Stimulated activated CD8-positive, alpha-beta memory T cell treated with anti-CD3 and anti-CD28 coated beads, Interleukin-15, amount 100 ng/mL, for 24 hours (primary cell): Measurements from ENCODE around the gene FPR2.
"Not testable (repeated sequence)": the region's sequence is repeated elsewhere in the genome, so short reads cannot be mapped to it uniquely, and the experiment has no call there.

Experiments used
- DNase-seq: peaks from one replicate; pipeline ENCODE4 v3.0.0-alpha.2; 2020; ENCODE audit warnings: low read depth

FPR2 gene

DNA sequence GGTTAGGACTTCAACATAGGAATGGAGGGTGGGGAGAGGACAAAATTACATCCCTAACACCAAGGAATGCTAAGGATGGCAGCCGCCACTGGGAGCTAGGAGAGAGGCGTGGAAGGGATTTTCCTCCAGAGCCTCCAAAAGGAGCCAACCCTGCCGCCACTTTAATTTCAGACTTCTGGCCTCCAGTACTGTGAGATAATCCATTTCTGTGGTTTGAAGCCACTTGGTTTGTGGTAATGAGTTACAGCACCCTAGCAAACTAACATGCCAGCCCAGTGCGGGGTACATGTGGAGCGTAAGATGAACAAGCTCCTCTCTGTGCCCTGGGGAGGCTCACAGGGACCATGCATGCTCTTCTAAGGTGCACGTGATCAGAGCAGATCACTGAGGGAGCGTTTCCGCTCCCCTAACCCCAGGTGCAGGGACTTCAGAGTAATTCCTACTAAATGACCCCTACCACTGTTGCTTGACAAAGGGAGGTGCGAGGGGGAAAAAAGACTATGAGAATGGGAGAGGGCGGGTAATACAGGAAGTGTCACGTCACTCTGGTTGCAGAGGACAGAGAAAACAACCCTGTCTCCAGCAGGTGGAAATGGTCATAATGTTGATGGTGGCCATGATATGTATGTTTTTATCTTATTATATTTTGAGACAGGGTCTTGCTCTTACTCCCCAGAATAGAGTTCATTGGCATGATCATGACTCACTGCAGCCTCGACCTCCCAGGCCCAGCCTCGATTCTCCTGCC lies 21.3 kb upstream of the FPR2 start:
- no peak for DNase-seq

DNA sequence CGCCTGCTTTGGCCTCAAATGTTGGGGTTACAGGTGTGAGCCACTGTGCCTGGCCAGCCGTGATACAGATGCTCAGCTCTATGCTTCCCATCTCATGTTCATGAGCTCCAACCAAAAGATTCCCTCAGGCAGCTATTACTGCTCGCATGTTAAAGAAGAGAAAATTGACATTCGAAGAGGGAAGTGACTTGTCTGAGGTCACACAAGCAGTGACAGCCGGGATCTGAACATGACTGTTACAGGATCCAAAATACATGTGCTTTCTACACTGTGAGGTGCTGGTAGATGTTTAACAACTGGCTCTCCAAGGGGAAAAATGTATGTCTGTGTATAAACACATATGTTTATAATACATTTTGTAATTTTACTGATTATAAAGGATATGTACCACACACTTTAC lies 20.6 kb upstream of the FPR2 start:
- no peak for DNase-seq

DNA sequence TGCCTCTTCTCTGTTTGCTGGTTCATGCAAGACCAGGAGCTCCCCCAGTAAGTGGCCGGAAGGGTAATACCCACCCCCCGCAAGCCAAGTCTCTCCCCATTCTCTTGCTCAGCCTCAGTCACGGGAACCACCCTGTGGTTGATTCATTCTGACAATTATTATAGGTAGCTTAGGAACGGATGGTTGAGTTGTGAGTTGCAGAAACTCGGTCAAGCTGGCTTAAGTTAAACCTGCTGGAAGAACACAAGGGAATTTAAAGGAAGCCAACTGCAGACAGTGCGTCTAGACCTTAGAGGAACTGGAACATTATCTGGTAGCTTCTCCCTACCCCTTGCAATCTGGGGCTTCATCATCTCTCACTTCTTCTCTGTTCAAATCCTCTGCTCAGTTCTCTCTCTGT lies 18.2 kb upstream of the FPR2 start:
- DNase-seq: no peak

DNA sequence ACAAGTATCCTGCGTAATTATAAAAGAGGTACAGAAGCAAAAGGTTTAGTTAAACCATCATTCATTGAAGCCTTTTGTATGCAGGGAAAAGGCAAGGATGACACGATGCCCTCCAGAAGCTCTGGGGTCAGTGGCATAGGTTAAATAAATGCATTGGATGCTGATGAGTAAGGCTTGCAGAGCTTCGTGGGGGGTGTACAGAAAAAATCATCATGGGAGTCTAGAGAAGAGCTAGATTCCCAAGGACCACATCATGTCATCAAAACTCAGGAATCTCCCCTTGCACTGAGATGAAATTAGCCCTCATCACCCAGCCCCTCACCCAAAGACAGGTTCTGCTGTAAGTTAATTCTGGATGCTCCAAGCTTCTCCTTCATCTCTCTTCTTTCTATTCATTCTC lies 17.6 kb upstream of the FPR2 start:
- DNase-seq: no peak

DNA sequence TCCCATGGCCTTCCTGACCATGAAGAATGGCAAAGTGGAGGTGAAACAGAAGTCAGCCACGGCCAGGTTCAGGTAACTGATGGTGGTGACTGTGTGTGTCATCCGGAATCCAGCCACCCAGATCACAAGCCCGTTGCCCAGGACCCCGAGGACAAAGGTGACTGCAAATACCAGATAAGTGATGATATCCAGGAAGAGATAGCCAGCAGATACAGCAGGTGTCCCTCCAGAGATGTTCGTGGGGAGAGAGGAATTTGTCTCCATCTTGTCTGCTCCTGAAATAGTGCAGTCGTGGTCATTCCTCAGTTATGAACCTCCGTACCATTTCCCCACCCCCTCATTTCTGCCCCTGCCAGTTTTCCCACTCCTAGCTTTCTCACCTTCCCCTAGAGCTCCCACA lies 14.2 kb upstream of the FPR2 start:
- no peak for DNase-seq

DNA sequence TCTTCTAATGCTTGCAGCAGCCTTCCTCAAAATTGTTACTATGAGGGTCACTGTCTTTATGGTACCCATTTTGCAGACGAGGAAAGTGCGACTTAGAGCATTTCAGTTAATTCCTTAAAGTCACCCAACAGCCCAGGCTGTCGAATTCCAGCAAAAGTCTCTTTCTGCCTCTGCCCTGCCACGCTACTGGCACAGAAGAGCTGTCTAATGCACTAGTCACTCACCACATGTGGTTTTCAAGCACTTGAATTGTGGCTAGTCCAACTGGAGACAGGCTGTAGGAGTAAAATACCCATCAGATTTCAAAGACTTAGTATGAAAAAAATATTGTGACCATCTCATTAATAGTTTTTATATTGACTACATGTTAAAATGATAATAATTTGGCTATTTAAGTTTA lies 11.0 kb upstream of the FPR2 start:
- no peak for DNase-seq

DNA sequence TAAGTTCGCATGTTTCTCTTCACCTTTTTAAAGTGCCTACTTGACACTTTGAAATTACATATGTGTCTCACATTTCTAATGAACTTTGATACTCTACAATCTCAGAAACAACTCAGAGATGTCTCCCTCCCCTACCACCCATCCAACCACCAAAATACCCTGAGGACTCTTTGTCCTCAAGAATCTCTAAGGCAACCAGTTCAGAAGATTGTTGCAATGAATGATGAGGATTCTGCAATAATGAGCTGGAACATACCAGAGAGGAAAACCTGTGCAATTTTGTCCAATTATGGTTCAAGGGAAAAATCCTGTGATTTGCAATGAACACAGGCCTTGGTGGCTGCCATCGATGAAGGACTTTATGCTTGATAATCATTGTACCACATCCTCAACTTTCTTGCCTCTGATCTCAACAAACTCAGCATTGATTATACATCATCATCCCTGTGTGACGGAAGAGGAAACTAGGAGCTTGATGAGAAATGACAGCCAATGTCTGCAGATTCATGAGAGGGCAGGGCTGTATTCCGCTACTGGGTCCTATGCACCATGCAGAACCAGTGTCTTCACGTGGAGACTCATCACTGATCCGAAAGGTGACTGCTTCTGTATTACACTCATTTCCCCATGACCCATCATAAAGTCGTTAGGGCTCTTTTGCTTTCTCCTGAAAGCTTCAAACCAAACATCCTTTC lies 10.4 kb upstream of the FPR2 start:
- DNase-seq: no peak

DNA sequence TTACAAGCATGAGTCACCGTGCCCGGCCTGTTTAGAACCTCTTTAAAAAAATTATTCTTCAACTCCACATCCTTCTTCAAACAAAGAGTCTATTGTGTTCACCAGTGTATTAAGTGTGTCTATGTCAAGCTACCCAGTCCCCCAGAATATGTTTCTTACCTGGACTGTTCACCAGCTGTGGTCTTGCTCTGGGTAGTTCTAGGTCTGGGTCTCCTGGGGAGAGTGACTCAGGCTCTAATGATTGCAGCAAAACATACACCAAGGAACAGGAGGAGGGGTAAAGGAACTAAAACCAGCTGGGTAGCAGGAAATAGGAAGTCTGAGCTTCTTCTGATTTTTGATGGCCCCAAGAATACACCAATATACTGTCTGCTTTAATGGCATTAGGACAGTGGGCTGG lies 9.3 kb upstream of the FPR2 start, which contains the start of gene FPR1:
FPR1 (minus strand) TSS at position 224 of the 400 bp plus-strand sequence. CDS start 4,884 bp downstream, outside the sequence.
- no peak for DNase-seq

DNA sequence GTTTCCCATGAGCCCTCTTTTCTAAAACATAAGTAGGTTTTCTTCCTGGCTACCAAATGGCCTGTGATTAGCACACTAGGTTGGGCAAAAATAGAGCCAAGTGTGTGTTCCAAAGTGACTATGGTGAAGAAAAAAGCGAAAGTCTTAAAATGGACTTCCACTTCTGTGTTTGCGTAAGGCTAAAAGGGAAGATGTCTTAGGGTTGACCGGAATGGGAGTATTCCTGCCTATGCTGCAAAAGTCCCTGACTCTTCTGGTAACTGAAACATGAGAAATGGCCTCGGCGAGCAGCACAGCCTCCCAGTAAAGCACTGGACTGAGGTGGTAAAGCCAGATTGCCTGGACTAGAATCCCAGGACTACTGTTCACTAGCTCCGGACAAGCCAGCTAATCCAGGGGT lies 6.9 kb upstream of the FPR2 start:
- no peak for DNase-seq

DNA sequence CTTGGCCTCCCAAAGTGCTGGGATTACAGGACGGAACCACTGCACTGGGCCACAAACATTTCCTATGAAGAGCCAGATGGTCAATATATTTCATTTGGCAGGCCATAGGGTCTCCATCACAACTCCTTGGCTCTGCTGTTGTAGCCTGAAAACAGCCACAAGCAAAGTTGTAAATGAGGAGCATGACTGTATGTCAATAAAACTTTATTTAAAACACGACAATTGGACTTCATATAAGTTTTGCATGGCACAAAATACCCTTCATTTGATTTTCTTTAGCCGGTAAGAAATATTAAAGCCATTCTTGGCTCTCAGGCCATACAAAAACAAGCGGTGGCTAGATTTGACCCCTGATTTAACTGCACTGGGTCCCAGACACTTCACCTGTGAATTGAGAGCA lies 6.2 kb upstream of the FPR2 start:
- no peak for DNase-seq

DNA sequence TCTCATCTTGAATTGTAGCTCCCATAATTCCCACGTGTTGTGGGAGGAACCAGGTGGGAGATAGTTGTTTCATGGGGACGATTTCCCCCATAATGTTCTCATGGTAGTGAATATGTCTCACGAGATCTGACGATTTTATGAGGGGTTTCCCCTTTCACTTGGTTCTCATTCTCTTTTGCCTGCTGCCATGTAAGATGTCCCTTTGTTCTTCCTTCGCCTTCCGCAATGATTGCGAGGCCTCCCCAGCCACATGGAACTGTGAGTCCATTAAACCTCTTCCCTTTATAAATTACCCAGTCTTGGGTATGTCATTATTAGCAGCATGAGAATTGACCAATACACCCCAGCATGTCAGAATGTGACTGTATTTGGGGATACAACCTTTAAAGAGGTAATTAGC lies 5.4 kb upstream of the FPR2 start:
- DNase-seq: no peak

DNA sequence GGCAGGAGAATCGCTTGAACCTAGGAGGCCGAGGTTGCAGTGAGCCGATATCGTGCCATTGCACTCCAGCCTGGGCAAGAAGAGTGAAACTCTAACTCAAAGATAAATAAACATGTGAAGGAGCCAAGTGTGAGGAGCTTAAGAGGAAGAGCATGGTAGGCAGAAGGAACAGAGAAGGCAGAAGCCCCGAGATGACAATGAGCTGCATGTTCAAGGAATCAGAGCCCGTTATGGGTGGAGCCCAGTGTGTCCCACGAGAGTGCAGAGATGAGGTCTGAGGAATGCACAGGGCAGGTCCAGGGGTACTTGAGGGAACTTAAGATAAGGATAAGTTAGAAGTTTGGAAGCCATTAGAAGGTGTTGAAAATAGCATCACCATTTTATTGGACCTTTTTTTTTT lies 716 bp downstream of the FPR2 start:
- no peak for DNase-seq

DNA sequence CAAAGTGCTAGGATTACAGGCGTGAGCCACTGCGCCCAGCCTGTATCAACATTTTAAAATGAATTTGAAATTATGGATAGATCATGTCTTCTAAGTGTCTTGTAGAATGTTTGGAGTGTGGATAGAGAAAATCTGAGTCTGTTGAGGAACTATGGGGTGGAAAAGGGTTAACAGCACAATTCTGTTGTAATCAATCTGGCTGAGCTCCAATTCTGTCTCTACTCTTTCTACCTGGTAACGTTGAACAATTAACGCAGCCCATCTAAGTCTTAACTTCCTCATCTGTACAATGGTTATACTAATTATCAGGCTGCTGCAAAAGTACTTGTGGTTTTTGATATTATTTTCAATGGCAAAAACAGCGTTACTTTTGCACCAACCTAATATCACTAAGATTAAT lies 4.1 kb downstream of the FPR2 start:
- DNase-seq: no peak

DNA sequence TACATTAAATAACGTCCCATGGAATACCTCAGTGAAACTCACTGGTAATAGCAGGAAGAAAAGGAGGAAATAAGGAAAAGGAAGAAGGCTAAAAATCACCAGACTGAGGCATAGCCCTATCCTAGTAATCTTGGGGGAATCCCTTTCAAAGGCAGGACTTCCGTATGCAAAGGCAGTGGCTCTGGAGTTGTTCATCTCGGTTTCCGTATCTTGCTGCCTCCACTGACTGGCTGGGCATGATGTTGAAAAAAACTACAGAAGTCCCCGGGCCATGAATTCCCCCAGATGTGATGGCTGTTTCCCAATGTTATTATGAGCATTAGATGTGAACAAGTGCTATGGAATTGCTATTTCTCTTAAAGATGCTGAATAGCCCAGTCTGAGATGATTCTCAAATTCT lies 5.5 kb downstream of the FPR2 start:
- DNase-seq: no peak

DNA sequence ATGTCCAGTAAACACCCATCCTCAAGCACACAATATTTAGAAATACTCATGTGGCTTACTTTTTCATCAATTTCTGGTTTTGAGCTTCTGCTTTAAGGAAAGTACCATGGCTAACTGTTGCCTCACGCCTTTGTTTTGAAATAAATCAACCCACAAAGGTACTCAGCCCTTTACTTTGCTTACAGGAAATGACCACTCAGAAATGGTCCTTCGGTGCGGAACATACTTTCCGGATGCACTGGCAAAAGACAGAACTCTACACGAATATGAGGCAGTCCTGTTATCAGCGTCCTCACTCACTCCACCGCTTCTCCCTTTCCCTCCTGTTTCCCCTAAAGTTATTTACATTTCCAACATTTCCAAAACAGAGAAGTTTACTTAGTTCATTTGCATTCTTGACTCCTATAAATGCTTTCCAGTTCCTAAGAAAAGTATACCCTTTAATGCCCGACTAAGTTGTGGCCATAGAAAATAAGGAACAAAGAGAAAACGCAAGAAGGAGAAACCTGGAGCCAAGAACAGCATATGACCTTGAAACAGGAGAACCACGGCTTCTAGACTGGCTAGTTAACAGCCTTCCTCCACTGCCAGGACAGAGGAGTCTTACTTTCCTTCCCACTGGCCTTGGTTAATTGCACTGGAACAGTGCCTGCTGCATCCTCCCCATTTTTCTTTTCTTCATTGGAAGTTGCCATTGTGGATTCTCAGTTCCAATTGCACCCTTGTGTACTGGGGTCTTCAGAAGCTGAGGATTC lies 10.6 kb downstream of the FPR2 start:
- DNase-seq: no peak

DNA sequence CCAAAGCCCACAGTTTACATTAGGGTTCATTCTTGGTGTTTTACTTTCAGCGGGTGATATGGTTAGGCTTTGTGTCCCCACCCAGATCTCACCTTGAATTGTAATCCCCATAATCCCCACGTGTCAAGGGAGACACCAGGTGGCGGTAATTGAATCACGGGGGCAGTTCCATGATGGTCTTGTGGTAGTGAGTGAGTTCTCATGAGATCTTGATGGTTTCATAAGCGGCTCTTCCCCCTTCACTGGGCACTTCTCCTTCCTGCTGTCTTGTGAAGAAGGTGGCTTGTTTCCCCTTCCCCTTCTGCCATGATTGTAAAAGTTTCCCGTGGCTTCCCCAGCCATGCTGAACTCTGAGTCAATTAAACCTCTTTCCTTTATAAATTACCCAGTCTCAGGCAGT lies 12.0 kb downstream of the FPR2 start:
- no peak for DNase-seq

DNA sequence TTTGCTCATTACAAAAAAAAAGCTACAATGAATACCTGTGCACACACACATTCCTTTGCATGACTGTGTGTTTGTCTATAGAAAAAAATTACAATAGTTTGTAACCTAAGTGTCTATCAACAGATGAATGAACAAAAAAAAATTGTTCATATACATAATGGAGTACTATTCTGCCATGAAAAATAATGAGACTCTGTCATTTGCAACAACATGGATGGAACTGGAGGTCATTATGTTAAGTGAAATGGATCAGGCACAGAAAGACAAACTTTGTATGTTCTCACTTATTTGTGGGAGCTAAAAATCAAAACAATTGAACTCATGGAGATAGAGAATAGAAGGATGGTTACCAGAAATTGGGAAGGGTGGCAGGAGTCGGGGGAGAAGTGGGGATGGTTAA lies 15.6 kb downstream of the FPR2 start:
- DNase-seq: not testable (repeated sequence)

DNA sequence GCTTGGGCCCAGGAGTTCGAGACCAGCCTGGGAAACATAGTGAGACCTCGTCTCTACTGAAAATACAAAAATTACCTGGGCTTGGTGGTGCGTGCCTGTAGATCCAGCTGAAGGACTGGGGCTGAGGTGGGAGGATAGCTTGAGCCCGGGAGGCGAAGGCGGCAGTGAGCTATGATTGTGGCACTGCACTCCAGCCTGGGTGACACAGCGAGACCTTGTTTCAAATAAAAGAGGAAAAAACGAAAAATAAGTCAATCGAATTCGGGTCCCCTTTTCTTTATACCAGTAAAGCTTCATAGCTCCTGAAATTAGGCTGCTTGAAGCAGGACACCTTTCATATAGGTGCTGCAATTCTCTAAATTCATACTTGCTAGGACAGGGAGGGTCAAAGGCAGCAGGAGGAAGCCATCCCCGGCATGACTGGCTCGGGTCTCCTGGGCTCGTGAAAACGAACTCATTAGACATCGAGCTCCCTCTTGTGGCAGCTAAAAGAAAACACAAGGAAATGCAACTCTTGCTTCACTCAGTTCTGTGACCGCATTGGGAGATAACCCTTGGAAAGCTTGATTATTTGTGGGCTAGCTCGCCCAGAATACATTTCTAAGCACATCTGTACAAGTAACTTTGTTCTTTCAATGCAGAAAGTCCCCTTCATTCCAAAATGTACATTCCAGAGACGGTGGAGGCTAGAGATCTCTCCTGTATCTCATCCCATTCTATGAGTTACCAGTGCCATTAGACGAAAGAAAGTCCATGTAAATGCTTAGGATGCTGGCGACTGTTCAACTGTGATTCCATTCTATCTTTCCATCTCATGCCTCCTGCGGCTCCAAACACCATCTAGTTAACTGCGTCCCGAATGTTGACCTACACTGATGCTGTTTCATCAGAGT lies 16.8 kb downstream of the FPR2 start:
- DNase-seq: no peak

DNA sequence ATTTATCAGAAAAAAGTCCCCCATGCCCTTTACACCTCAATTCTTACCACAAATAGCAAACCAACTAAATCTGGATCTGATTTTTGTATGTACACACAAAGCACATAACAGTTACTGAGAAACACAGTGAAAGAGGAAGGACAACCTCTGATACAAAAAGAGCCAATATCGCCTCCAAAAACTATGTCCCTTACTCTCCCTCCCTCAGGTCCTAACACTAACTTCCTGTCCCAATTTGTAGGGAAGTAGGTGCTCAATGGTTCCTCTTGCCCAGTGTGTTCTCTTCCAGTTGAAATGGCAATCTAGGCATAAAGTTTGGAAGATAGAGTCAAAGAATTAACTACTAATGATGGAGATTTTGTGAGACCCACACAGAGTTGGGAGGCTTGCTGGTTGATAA lies 18.2 kb downstream of the FPR2 start:
- DNase-seq: no peak

DNA sequence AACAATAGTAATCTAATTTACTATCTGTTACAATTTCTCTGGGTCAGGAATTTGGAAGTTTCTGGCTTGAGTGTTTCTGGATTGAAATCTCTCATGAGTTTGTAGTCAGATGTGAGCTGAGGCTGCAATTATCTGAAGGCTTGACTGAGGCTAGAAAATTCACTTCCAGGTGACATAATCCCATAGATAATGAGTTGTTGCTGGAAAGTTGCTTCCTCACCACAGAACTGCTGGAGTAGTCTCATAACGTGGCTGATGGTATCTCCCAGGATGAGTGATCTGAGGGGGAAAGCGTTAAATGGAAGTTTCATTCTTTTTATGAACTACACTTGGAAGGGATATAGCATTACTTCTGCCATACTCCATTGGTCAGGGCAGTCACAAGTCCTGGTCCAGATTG lies 18.7 kb downstream of the FPR2 start:
- no peak for DNase-seq

DNA sequence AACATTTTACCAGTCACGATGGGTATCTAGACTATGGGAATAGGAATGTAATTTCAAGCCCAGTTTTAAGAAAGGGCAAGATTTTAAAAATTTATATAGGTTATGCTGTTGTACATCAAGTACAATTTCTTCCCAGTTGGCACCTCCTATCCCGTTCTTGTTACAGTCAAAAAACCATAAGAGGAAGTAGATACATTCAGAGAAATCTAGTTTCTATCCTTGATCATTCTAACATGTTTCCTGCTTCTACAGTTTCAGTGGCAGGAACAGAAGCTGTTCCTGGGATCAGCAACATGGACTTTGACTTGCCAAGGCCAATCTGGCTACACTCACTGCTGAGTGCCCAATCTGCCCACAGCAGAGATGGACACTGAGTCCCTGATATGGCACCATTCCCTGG lies 19.3 kb downstream of the FPR2 start:
- DNase-seq: no peak

DNA sequence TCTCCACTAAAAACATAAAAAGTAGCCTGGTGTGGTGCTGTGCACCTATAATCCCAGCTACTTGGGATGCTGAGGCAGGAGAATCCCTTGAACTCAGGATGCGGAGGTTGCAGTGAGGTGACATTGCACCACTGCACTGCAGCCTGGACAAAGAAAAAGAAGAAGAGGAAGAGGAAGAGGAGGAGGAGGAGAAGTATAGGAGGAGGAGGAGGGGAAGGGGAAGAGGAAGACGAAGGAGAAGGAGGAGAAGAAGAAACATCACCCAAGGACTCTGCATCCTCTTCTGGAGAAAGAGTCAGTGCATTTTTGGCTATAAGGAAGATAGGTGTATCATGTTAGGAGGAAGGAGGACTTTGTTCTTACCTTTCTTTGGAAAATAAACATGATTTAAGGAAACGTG lies 21.0 kb downstream of the FPR2 start:
- no peak for DNase-seq
